HPDE6-E6E7 (cell line): ENCODE results near the gene QSOX1.

Source experiments
- DNase-seq: peaks from one replicate; pipeline ENCODE4 v3.0.0; 2011; ENCODE audit warnings: missing footprints; ENCODE audit errors: extremely low spot score

Gene QSOX1

GRCh38 chr1:180250883-180251509 is 96.3 kb downstream of the QSOX1 start:
- no peak for DNase-seq

- DNase-seq = no peak
These were observed 97.0 kb downstream of the QSOX1 start for GRCh38 chr1:180251526-180252305.

- DNase-seq = peak; percentile 60
These were observed 98.2 kb downstream of the QSOX1 start for GRCh38 chr1:180252638-180253536.
